DMS153 (cell line): Measurements from ENCODE around the gene KIN.
A peak's percentile ranks its signal among the peaks of the same experiment; 100 is the strongest.
"Not testable (repeated sequence)": the region's sequence is repeated elsewhere in the genome, so short reads cannot be mapped to it uniquely, and the experiment has no call there.

Experiments used
- DNase-seq: peaks from one replicate; lab custom pipeline; 2025; lab: John Stamatoyannopoulos, UW

KIN gene

GRCh38 chr10:7794251-7795026, 6.6 kb upstream of the KIN start:
- no peak for DNase-seq

- no peak for DNase-seq
These were observed 4.7 kb upstream of the KIN start for GRCh38 chr10:7792541-7792940.

DNA sequence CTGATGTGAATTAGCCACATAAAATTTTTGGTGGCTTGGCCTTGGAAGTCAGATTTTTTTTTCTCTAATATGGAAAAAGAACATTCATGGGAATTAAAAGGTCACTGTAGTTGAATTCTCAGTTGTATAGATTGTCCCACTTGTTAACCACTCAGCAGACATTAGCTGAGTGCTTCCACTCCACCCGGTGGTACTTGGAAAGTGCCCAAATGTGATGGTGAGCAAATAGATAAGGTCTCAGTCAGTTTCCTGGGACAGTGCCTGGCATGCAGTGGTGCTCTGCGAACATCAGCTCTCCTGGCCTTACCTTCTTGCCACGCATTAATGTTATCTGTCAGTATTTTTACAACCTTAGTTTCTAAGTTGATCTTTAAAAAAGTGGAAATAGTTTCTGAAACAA, 1.6 kb upstream of the KIN start:
- no peak for DNase-seq

GRCh38 chr10:7788639-7789286, 970 bp upstream of the KIN start:
- no peak for DNase-seq

DNA sequence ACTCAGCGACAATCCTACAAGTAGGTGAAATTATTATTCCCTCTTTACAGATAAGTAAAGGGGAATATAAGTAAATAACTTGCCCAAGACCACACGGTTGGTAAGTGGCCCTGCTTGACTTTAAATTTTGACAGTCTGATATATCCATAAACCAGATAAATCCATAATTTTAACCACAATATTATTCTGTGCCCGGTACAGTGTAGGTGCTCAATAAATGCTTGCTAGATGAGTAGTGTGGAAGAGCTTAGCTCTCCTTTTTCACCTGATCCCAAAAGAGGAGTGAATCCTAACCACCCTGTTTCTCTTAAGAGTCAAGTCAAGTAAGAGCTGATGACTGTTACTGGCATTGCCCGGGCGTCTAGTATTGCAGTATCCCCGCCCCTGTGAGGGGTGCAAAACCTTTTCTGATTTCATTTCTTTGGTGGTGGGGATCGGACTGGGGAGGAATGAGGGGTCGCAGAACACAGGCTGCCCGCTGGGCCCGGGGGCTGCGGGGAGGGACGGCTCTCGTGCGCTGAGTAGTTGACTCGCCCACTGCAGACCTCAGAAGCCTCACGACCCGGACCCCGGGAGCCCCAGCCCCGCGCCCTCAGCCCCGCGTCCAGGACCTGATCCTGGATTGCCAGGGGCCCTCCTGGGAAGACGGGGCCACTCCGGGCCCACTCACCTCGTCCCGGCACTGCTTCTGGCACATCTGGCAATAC, 490 bp downstream of the KIN start:
- DNase-seq: no peak

- DNase-seq: no peak
These were observed 1.4 kb downstream of the KIN start for GRCh38 chr10:7786430-7786829.

DNA sequence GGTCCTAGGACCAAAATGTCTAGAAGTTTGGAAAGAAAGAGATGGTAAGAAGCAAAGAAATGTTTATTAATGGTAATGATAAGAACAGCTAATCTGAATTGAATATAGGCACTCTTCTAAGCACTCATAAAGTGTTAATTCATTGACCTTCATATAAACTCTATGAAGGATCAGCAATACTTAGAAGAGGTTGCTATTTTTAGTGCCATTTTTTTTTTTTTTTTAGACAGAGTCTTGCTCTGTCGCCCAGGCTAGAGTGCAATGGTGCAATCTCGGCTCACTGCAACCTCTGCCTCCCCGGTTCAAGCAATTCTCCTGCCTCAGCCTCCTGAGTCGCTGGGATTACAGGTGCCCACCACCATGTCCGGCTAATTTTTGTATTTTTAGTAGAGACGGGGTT, 5.6 kb downstream of the KIN start:
- DNase-seq: not testable (repeated sequence)

- no peak for DNase-seq
These were observed 11.0 kb downstream of the KIN start for GRCh38 chr10:7776777-7777176.

DNA sequence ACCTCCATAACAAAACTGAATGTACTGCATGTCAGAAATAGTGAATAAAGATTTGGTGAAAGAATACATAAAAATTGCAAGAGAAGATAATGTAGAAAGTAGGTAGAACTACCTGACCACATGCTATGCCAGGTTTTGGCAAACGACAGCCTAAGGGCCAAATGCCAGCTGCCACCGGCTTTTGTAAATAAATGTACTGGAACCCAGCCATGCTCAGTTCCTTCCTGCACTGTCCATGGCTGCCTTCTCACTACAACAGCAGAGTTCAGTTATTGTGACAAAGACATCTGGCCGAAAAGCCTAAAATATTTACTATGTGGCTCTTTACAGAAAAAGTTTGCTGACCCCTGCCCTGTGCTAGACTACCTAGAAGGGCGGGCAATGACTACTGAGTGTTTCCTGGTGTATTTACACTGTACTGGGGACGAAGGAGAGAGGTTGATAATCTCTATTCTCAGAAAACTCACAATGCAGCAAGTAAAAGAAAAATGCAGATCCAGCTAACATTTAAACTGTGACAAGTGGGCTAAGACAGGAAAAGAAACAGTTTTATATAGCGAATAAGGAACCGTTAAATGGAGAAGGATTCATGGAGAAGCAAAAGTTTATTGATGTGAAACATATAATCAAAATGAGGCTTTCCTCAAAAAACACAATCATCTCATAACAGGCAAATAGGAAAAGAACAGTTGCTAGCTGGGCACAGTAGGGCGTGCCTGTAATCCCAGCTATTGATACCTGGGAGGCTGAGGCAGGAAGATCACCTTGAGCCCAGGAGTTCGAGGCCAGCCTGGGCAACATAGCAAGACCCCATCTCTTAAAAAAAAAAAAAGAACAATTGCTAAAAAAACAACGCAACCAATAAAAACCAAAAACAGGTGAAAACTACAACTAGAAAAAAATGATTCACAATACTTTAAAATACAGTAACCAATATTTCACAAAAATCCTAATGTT, 13.7 kb downstream of the KIN start:
- peak; percentile 17 for DNase-seq

GRCh38 chr10:7768417-7768816, 19.4 kb downstream of the KIN start:
- no peak for DNase-seq

GRCh38 chr10:7767209-7767608, 20.6 kb downstream of the KIN start:
- DNase-seq: no peak

DNA sequence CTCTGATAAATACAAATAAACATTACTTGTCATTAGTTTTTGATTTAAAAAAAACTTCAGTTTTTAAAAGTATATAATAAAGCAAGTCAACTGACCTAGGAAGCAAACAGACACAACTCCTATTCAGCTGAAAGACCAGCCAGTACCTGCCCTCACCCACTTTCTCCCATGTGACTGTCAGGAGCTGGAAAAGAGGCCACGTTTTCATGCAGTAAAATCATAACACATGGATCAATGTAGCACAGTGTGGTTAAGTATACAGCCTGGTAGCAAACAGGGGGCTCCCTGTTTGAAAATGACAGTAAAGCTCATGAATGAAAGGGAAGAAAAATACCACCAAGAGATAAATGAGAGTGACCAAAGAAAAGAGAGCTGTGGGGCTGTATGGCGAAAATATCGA, 21.6 kb downstream of the KIN start:
- no peak for DNase-seq

GRCh38 chr10:7763929-7764328, 23.9 kb downstream of the KIN start:
- no peak for DNase-seq

DNA sequence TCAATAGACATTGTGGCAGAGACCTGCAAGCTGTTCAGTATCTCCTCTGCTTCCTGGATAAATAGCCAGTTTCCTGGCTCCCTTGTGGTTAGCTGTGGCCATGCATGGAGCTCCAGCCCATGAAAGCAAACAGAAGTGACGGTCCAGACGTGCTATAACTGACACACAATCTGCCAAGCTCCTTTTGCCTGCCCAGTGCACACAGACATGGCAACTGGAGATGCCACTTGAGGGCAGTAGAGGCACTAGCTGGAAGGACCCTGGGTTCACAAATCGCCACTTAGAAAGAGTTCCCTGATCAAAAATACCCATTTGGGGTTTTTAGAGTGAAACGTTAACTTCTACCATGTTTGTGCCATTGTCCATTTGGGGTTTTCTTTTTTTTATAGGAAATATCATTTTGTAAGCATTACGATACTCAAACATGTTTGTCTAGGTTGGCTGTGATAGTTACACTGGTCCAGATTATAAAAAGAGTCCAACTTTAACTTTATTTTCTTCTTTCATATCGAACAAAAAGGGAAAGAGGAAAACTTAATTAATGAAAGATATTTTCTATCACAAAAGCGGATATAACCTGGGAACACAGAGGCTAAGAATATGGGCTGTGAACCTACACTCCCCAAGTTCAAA, 31.3 kb downstream of the KIN start:
- DNase-seq: no peak

DNA sequence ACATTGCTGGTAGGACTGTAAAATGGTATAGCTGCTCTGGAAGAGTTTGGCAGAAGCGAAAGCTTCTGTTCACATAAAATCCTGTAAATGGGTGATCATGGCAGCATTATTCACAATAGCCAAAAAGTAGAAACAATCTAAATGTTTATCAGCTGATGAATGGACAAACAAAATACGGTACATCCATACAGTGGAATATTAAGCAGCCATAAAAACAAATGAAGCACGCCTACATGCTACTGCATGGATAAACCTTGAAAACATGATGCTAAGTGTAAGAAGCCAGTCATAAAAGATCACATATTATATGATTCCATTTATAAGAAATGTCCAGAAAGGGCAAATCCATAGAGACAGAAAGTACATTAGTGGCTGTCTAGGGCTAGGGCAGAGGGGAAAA, 32.7 kb downstream of the KIN start:
- DNase-seq: no peak

DNA sequence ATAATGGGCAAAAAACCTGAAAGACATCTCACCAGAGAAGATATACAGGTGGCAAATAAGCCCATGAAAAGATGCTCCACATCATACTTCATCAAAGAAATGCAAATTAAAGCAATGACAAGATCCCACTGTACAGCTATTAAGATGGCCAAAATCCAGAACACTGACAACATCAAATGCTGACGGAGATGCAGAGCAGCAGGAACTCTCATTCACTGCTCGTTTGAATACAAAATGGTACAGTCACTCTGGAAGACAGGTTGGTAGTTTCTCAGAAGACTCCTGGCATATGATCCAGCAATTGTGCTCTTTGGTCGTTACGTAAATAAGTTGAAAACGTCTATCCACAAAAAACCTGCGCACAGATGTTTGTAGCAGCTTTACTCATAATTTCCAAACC, 35.5 kb downstream of the KIN start:
- DNase-seq: no peak

- no peak for DNase-seq
These were observed 37.6 kb downstream of the KIN start for GRCh38 chr10:7750222-7750621.

DNA sequence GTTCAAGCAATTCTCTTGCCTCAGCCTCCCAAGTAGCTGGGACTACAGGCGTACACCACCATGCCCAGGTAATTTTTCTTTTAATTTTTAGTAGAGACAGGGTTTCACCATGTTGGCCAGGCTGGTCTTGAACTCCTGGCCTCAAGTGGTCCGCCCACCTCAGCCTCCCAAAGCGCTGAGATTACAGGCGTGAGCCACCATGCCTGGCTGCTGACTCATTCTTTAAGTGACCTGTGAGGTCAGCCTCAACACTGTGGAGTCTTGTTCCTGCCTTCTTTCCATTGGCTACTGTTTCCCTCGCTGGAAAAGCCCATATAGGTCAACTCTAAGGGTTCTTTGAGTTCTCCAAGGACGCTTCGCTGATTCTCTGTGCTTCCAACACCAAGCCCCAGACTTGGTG, 39.2 kb downstream of the KIN start:
- not testable (repeated sequence) for DNase-seq

DNA sequence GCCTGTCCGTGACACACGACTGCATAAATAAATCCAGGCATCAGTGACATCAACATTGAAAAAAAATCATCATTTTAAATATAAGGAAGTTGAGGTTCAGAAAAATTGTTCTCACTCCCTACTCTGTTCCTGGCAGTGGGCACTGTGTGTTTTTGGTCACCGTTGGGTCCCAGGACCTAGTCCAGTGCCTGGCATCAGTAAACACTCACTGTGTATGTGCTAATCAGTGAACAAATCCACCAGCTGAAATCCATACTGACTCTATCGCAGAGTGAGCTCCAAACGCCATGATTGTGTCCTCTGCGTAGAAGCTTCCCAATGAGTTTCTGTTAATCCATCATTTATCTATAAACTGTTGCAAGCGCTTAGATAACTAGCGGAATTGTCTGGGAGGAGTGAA, 43.5 kb downstream of the KIN start:
- DNase-seq: no peak

- no peak for DNase-seq
These were observed 49.0 kb downstream of the KIN start for GRCh38 chr10:7738536-7739407.

DNA sequence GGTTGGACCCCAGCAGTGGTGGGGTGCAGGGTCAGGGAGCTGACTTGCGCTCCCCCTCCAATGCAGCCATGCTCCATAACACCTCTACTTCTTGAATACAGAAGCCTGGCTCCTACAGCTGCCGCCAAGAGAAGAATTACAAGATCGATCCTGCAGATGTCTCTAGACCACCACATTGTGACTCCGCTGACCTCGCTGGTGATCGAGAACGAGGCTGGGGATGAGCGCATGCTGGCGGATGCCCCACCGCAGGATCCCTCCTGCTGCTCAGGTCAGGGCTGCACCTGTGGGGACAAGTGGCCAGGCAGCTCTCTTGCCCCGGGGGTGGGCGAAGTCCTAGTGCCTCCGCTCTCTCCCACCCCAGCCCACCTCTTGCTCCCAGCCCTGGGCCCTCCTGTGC, 53.0 kb downstream of the KIN start:
- DNase-seq: no peak
